Immature natural killer cell (primary cell): ENCODE data around the gene SPATA9. TPM values are rescaled to one million over a fixed set of nuclear protein-coding genes. Genes with fewer than 3 reads are reported as not detected.
A peak's percentile ranks its signal among the peaks of the same experiment; 100 is the strongest.
"Not testable (repeated sequence)": the region's sequence is repeated elsewhere in the genome, so short reads cannot be mapped to it uniquely, and the experiment has no call there.

Source experiments
- DNase-seq, 3 donors: peaks; one replicate each; pipeline ENCODE4 v3.0.0; 2022; ENCODE audit warnings: mixed read lengths in 1 of 3
- H3K27ac Mint-ChIP-seq, 6 donors: one replicate each; pipeline ENCODE4 v1.8.0; 2020; ENCODE audit warnings: mixed read lengths in 6 of 6, mild to moderate bottlenecking in 5 of 6, inconsistent platforms in 4 of 6, moderate library complexity in 3 of 6
- H3K27me3 Mint-ChIP-seq, 3 donors: one replicate each; pipeline ENCODE4 v1.8.0; 2020 to 2021; ENCODE audit warnings: low read depth in 3 of 3, mild to moderate bottlenecking in 3 of 3, mixed read lengths in 3 of 3, moderate library complexity in 3 of 3, inconsistent platforms in 1 of 3
- H3K36me3 Mint-ChIP-seq, 3 donors: one replicate each; pipeline ENCODE4 v1.8.0; 2020; ENCODE audit warnings: mixed read lengths in 3 of 3, inconsistent platforms in 2 of 3, mild to moderate bottlenecking in 2 of 3
- H3K4me1 Mint-ChIP-seq, 2 donors: one replicate each; pipeline ENCODE4 v1.8.0; 2020; ENCODE audit warnings: inconsistent platforms in 2 of 2, mild to moderate bottlenecking in 2 of 2, mixed read lengths in 2 of 2, moderate library complexity in 1 of 2
- H3K4me3 Mint-ChIP-seq, 5 donors: one replicate each; pipeline ENCODE4 v1.8.0; 2020; ENCODE audit warnings: mild to moderate bottlenecking in 5 of 5, mixed read lengths in 5 of 5, inconsistent platforms in 3 of 5, moderate library complexity in 3 of 5
- H3K9me3 Mint-ChIP-seq, 6 donors: one replicate each; pipeline ENCODE4 v1.8.0; 2020; ENCODE audit warnings: mild to moderate bottlenecking in 6 of 6, mixed read lengths in 6 of 6, inconsistent platforms in 4 of 6, moderate library complexity in 3 of 6
- polyA plus RNA-seq, 3 donors: library from polyadenylated mRNA; unstranded; fragments of 300-500 nt; fragmentation: Illumina TruSeq; gene quantifications; one replicate each; pipeline ENCODE4 v1.2.3, GENCODE V29; 2021

The SPATA9 gene
- polyA plus RNA-seq, 3 donors from 2014 or later, result 1.4 to 1.6 TPM; not detected in 1

- peaks cover 16 to 28% of the 10 kb centered on the region in 2 donors for H3K4me1 Mint-ChIP-seq
- DNase-seq, result no peak
- H3K9me3 Mint-ChIP-seq, result no peaks in the 10 kb centered on the region
- no peak overlapping the region for H3K27ac Mint-ChIP-seq
- H3K4me3 Mint-ChIP-seq, result no peak overlapping the region
- H3K36me3 Mint-ChIP-seq, result peaks cover 0 to 4% (median 0%) of the 10 kb centered on the region in 3 donors
- peaks cover 0 to 2% (median 0%) of the 10 kb centered on the region in 3 donors for H3K27me3 Mint-ChIP-seq
These were observed 41.0 kb upstream of the SPATA9 start for GRCh38 chr5:95723632-95724369.

- Mint-ChIP-seq H3K4me3 (no peak overlapping the region), H3K36me3 (peaks cover 0 to 4% (median 0%) of the 10 kb centered on the region in 3 donors), H3K9me3 (no peaks in the 10 kb centered on the region), H3K4me1 (peaks cover 7 to 10% of the 10 kb centered on the region in 2 donors), H3K27me3 (peaks cover 0 to 2% (median 0%) of the 10 kb centered on the region in 3 donors), H3K27ac (peak overlapping the region in 1 of 6 donors; percentile 2)
- no peak for DNase-seq
These were observed 38.9 kb upstream of the SPATA9 start for GRCh38 chr5:95721582-95722295.

- Mint-ChIP-seq H3K27me3 (no peaks in the 10 kb centered on the region), H3K9me3 (no peaks in the 10 kb centered on the region), H3K36me3 (peaks cover 0 to 15% (median 9%) of the 10 kb centered on the region in 3 donors), H3K4me1 (peaks cover 10 to 18% of the 10 kb centered on the region in 2 donors), H3K4me3 (no peak overlapping the region), H3K27ac (no peak overlapping the region)
- DNase-seq, result no peak
These were observed 37.4 kb upstream of the SPATA9 start for GRCh38 chr5:95720094-95720786.

- peaks cover 10 to 19% of the 10 kb centered on the region in 2 donors for H3K4me1 Mint-ChIP-seq
- no peaks in the 10 kb centered on the region for H3K9me3 Mint-ChIP-seq
- H3K27me3 Mint-ChIP-seq, result peaks cover 0 to 3% (median 0%) of the 10 kb centered on the region in 3 donors
- no peak overlapping the region for H3K27ac Mint-ChIP-seq
- peaks cover 0 to 15% (median 14%) of the 10 kb centered on the region in 3 donors for H3K36me3 Mint-ChIP-seq
- no peak for DNase-seq
- no peak overlapping the region for H3K4me3 Mint-ChIP-seq
These were observed 35.9 kb upstream of the SPATA9 start for GRCh38 chr5:95718738-95719137.

GRCh38 chr5:95718203-95718602, 35.4 kb upstream of the SPATA9 start:
- peaks cover 0 to 15% (median 14%) of the 10 kb centered on the region in 3 donors for H3K36me3 Mint-ChIP-seq
- no peak overlapping the region for H3K4me3 Mint-ChIP-seq
- no peaks in the 10 kb centered on the region for H3K9me3 Mint-ChIP-seq
- H3K27me3 Mint-ChIP-seq, result peaks cover 0 to 3% (median 0%) of the 10 kb centered on the region in 3 donors
- DNase-seq, result no peak
- peaks cover 10 to 20% of the 10 kb centered on the region in 2 donors for H3K4me1 Mint-ChIP-seq
- no peak overlapping the region for H3K27ac Mint-ChIP-seq

GRCh38 chr5:95717439-95717838, 34.6 kb upstream of the SPATA9 start:
- no peak overlapping the region for H3K27ac Mint-ChIP-seq
- no peaks in the 10 kb centered on the region for H3K9me3 Mint-ChIP-seq
- H3K36me3 Mint-ChIP-seq, result peaks cover 0 to 15% (median 14%) of the 10 kb centered on the region in 3 donors
- DNase-seq, result no peak
- peaks cover 0 to 3% (median 0%) of the 10 kb centered on the region in 3 donors for H3K27me3 Mint-ChIP-seq
- peaks cover 11 to 22% of the 10 kb centered on the region in 2 donors for H3K4me1 Mint-ChIP-seq
- H3K4me3 Mint-ChIP-seq, result no peak overlapping the region

GRCh38 chr5:95715799-95716461, 33.1 kb upstream of the SPATA9 start:
- H3K4me1 Mint-ChIP-seq, result peaks cover 11 to 22% of the 10 kb centered on the region in 2 donors
- peaks cover 0 to 14% (median 10%) of the 10 kb centered on the region in 3 donors for H3K36me3 Mint-ChIP-seq
- H3K9me3 Mint-ChIP-seq, result no peaks in the 10 kb centered on the region
- peak overlapping the region in 4 of 6 donors; percentile 6 to 70 (median 19) for H3K27ac Mint-ChIP-seq
- peaks cover 0 to 3% (median 0%) of the 10 kb centered on the region in 3 donors for H3K27me3 Mint-ChIP-seq
- DNase-seq, result peak in 2 of 3 donors; percentile 11 to 30
- H3K4me3 Mint-ChIP-seq, result peak overlapping the region in 1 of 5 donors; percentile 1

- Mint-ChIP-seq H3K27me3 (peaks cover 0 to 3% (median 0%) of the 10 kb centered on the region in 3 donors), H3K27ac (no peak overlapping the region), H3K4me1 (peaks cover 11 to 22% of the 10 kb centered on the region in 2 donors), H3K9me3 (no peaks in the 10 kb centered on the region), H3K4me3 (no peak overlapping the region), H3K36me3 (peaks cover 0 to 14% (median 10%) of the 10 kb centered on the region in 3 donors)
- DNase-seq, result no peak
These were observed 31.3 kb upstream of the SPATA9 start for GRCh38 chr5:95713960-95714710.

- peaks cover 0 to 18% (median 15%) of the 10 kb centered on the region in 3 donors for H3K36me3 Mint-ChIP-seq
- H3K27me3 Mint-ChIP-seq, H3K9me3 Mint-ChIP-seq, DNase-seq, H3K27ac Mint-ChIP-seq, H3K4me3 Mint-ChIP-seq: not testable (repeated sequence)
- peaks cover 11 to 22% of the 10 kb centered on the region in 2 donors for H3K4me1 Mint-ChIP-seq
These were observed 30.5 kb upstream of the SPATA9 start for GRCh38 chr5:95713246-95713645.

- Mint-ChIP-seq H3K27me3 (peaks cover 0 to 3% (median 0%) of the 10 kb centered on the region in 3 donors), H3K9me3 (no peaks in the 10 kb centered on the region), H3K4me3 (no peak overlapping the region), H3K27ac (no peak overlapping the region), H3K36me3 (peaks cover 3 to 26% (median 23%) of the 10 kb centered on the region in 3 donors), H3K4me1 (peaks cover 11 to 22% of the 10 kb centered on the region in 2 donors)
- DNase-seq, result no peak
These were observed 29.7 kb upstream of the SPATA9 start for GRCh38 chr5:95712347-95712958.

GRCh38 chr5:95711501-95712346, 28.9 kb upstream of the SPATA9 start:
- H3K4me3 Mint-ChIP-seq, result no peak overlapping the region
- H3K36me3 Mint-ChIP-seq, result peaks cover 9 to 31% (median 27%) of the 10 kb centered on the region in 3 donors
- no peak overlapping the region for H3K27ac Mint-ChIP-seq
- H3K27me3 Mint-ChIP-seq, result peaks cover 0 to 3% (median 0%) of the 10 kb centered on the region in 3 donors
- DNase-seq, result no peak
- no peaks in the 10 kb centered on the region for H3K9me3 Mint-ChIP-seq
- peaks cover 11 to 22% of the 10 kb centered on the region in 2 donors for H3K4me1 Mint-ChIP-seq
